Loucy (cell line): ENCODE measurements around the gene CLTB.

ENCODE experiments used
- EZH2phosphoT487 ChIP-seq: fragments of 200-600 bp; IDR thresholded peaks from 2 replicates; pipeline ENCODE4 v1.6.1; 2018; ENCODE audit warnings: antibody characterized with exemption, mild to moderate bottlenecking, moderate library complexity, borderline replicate concordance
- TF ChIP-seq, protein P1 (sequence below): fragments of 200-600 bp; sonication (generic); conservative IDR thresholded peaks from 2 replicates; pipeline ENCODE4 v1.5.1; 2014; ENCODE audit warnings: mild to moderate bottlenecking, antibody characterized with exemption, low read length

DNA sequence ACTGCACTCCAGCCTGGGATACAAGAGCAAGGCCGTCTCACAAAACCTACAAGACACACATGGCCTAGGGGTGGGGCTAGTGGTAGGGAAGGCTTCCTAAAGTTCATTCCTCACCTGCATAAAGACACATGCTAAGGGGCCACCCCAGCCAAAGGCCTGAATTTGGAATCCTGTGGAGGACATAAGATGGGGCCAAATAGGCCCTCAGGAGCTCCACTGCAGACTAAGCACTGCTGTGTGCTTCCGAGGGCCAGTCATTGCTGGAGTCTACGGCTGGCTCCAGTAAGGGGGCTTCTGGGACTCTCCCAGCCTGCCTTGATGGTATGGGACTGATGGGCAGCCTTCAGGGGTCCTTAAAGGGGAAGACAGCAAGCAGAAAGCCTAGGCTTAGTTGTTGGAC lies 33.6 kb downstream of the CLTB start:
- TF ChIP-seq, protein P1, sequence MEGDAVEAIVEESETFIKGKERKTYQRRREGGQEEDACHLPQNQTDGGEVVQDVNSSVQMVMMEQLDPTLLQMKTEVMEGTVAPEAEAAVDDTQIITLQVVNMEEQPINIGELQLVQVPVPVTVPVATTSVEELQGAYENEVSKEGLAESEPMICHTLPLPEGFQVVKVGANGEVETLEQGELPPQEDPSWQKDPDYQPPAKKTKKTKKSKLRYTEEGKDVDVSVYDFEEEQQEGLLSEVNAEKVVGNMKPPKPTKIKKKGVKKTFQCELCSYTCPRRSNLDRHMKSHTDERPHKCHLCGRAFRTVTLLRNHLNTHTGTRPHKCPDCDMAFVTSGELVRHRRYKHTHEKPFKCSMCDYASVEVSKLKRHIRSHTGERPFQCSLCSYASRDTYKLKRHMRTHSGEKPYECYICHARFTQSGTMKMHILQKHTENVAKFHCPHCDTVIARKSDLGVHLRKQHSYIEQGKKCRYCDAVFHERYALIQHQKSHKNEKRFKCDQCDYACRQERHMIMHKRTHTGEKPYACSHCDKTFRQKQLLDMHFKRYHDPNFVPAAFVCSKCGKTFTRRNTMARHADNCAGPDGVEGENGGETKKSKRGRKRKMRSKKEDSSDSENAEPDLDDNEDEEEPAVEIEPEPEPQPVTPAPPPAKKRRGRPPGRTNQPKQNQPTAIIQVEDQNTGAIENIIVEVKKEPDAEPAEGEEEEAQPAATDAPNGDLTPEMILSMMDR, result no peak
- no peak for TF ChIP-seq EZH2phosphoT487
